OCI-LY3 (cell line): ENCODE data around the gene MAST1.

ENCODE experiments used
- CTCF ChIP-seq: fragments of 200-600, 300-600 bp; sonication (generic); IDR thresholded peaks from 2 replicates; pipeline ENCODE4 v1.5.1; 2014; ENCODE audit warnings: antibody characterized with exemption, low read length, low read depth
- EZH2phosphoT487 ChIP-seq: fragments of 200-600 bp; shearing (Covaris generic); IDR thresholded peaks from 2 replicates; pipeline ENCODE4 v1.6.1; 2018; ENCODE audit warnings: antibody characterized with exemption, mixed run types, low read depth

- no peak for TF ChIP-seq CTCF
- no peak for TF ChIP-seq EZH2phosphoT487
Observed at GRCh38 chr19:12888006-12888603, 49.8 kb downstream of the MAST1 start.
